Kidney (tissue), 14 donors: ENCODE measurements around the gene GSTM4. TPM values are rescaled to one million over a fixed set of nuclear protein-coding genes. Genes with fewer than 3 reads are reported as not detected.

Source experiments
- DNase-seq, 5 donors: peaks; one replicate each; pipeline ENCODE4 v3.0.0-alpha.2; 2013 to 2020
- FAIRE-seq: peaks from 2 replicates; lab custom pipeline; 2012; peaks lifted over from hg19 to GRCh38; lab: Jason Lieb, UNC
- H3K27ac ChIP-seq, 2 donors: one replicate each; pipeline ENCODE4 v1.7.0; 2013; ENCODE audit warnings: low read depth in 2 of 2, low read length in 2 of 2, inconsistent platforms in 1 of 2
- H3K27me3 ChIP-seq: one replicate; pipeline ENCODE4 v1.7.1; 2013; ENCODE audit warnings: low read length, inconsistent platforms; ENCODE audit not compliant: control insufficient read depth, insufficient read depth
- H3K36me3 ChIP-seq, 3 donors: one replicate each; pipeline versions ENCODE4 v1.7.0 to v1.7.1; 2013; ENCODE audit warnings: low read length in 3 of 3, control low read depth in 1 of 3, inconsistent platforms in 1 of 3; ENCODE audit not compliant: insufficient read depth in 3 of 3, control insufficient read depth in 2 of 3
- H3K4me1 ChIP-seq, 3 donors: one replicate each; pipeline versions ENCODE4 v1.7.0 to v1.7.1; 2013; ENCODE audit warnings: low read length in 3 of 3, inconsistent platforms in 1 of 3, low read depth in 1 of 3; ENCODE audit not compliant: control insufficient read depth in 2 of 3, insufficient read depth in 2 of 3
- H3K4me3 ChIP-seq, 3 donors: one replicate each; pipeline versions ENCODE4 v1.7.0 to v1.8.1; 2013; ENCODE audit warnings: low read length in 3 of 3, control low read depth in 1 of 3, inconsistent platforms in 1 of 3
- H3K9ac ChIP-seq, 3 donors: one replicate each; pipeline versions ENCODE4 v1.7.0 to v1.7.1; 2013; ENCODE audit warnings: low read length in 3 of 3, control low read depth in 1 of 3, inconsistent platforms in 1 of 3
- H3K9me3 ChIP-seq, 3 donors: one replicate each; pipeline versions ENCODE4 v1.7.0 to v1.7.1; 2013; ENCODE audit warnings: low read length in 3 of 3, control low read depth in 1 of 3, inconsistent platforms in 1 of 3; ENCODE audit not compliant: control insufficient read depth in 2 of 3, insufficient read depth in 1 of 3
- intact Hi-C: fragments of 100-400 bp; cut with DNase I; formaldehyde crosslinking; loops from one replicate; pipeline ENCODE4 v1.11.1; 2022
- polyA plus RNA-seq: library from polyadenylated mRNA; stranded (reverse); fragments of 350-450 nt; fragmentation: Illumina TruSeq; extraction: RNeasy Lipid Tissue Mini Kit (QIAGEN cat#74804); gene quantifications from one replicate; pipeline ENCODE4 v1.2.3, GENCODE V29; 2014; ENCODE audit warnings: low read depth, low replicate concordance; ENCODE audit not compliant: insufficient read depth
- total RNA-seq: library from RNA; stranded (reverse); fragmentation: NEBNext Ultra II Directional; extraction: Animal tissue kit (Norgen Biotek cat#: 25700); gene quantifications from one replicate; pipeline ENCODE4 v1.2.1, GENCODE V29; 2021
- TF ChIP-seq, protein P1 (sequence below): IDR thresholded peaks from 3 replicates; pipeline ENCODE4 v1.5.1; 2012; ENCODE audit warnings: mild to moderate bottlenecking, moderate library complexity, borderline replicate concordance; ENCODE audit not compliant: insufficient read depth; ENCODE audit errors: extremely low read depth
- donor health status: control.
- donor health status: control.
- donor health status: control.
- donor health status: control.
- donor health status: control.
- donor health status: DM: yes; HTN: yes; CAD: no.
- donor health status: Normal renal cell carcinoma (clear cell type).

The GSTM4 gene
- total and polyA plus RNA-seq, 2 donors from 2014 or later, result 34.0 to 117 TPM

DNA sequence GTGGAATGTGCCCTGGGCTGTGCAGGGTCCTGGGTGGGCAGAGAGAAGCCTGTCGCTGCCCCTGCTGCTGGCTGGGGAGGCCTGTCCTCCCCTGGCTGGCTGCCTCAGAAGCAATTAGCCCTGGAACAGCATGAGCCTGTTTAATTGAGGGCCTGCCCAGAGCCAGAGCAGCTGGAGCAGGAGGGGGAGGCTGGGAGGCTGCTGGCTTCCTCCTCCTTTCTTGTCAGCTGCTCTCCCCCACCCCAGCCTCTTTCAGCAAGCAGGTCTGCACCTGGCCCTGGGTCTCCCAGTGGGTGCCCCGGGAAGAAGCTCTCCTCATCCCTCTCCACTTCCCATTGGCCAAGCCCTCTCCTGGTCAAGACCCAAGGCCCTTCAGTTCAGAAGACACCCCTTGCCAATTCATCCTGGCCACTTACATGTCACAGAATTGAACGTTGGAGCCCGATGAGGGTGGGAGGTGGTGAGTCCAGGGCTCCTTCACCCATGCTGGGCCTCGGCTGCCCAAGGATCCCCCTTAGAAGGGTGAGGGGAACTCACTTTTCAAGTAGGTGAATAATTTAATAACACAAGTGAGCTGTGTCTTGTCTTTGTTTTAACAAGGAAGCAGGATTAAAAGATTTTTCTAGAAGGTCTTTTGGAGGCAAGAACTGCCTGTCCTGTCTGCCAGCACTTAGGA, 23.1 kb upstream of the GSTM4 start:
- no peaks in the 10 kb centered on the region for H3K9me3 ChIP-seq
- peaks cover 2 to 26% (median 15%) of the 10 kb centered on the region in 3 donors for H3K36me3 ChIP-seq
- H3K4me3 ChIP-seq, result no peak overlapping the region
- H3K9ac ChIP-seq, result no peak overlapping the region
- peaks cover 0 to 4% (median 4%) of the 10 kb centered on the region in 3 donors for H3K4me1 ChIP-seq
- FAIRE-seq (no peak), DNase-seq (peak in 3 of 5 donors; percentile 68 to 77 (median 72))
- TF ChIP-seq, protein P1, sequence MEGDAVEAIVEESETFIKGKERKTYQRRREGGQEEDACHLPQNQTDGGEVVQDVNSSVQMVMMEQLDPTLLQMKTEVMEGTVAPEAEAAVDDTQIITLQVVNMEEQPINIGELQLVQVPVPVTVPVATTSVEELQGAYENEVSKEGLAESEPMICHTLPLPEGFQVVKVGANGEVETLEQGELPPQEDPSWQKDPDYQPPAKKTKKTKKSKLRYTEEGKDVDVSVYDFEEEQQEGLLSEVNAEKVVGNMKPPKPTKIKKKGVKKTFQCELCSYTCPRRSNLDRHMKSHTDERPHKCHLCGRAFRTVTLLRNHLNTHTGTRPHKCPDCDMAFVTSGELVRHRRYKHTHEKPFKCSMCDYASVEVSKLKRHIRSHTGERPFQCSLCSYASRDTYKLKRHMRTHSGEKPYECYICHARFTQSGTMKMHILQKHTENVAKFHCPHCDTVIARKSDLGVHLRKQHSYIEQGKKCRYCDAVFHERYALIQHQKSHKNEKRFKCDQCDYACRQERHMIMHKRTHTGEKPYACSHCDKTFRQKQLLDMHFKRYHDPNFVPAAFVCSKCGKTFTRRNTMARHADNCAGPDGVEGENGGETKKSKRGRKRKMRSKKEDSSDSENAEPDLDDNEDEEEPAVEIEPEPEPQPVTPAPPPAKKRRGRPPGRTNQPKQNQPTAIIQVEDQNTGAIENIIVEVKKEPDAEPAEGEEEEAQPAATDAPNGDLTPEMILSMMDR, result no peak
- no peaks in the 10 kb centered on the region for H3K27me3 ChIP-seq
- intact Hi-C loops, result no loop called here
- no peak overlapping the region for H3K27ac ChIP-seq

- Histone ChIP-seq H3K27me3 (no peaks in the 10 kb centered on the region), H3K36me3 (peaks cover 0 to 13% (median 7%) of the 10 kb centered on the region in 3 donors), H3K9me3 (no peaks in the 10 kb centered on the region), H3K9ac (no peak overlapping the region), H3K4me1 (peaks cover 0 to 4% (median 4%) of the 10 kb centered on the region in 3 donors), H3K4me3 (no peak overlapping the region), H3K27ac (no peak overlapping the region)
- intact Hi-C loops, result no loop called here
- TF ChIP-seq, protein P1, result no peak
- no peak for DNase-seq
- no peak for FAIRE-seq
Measured at GRCh38 chr1:109634292-109634691, 21.6 kb upstream of the GSTM4 start.

DNA sequence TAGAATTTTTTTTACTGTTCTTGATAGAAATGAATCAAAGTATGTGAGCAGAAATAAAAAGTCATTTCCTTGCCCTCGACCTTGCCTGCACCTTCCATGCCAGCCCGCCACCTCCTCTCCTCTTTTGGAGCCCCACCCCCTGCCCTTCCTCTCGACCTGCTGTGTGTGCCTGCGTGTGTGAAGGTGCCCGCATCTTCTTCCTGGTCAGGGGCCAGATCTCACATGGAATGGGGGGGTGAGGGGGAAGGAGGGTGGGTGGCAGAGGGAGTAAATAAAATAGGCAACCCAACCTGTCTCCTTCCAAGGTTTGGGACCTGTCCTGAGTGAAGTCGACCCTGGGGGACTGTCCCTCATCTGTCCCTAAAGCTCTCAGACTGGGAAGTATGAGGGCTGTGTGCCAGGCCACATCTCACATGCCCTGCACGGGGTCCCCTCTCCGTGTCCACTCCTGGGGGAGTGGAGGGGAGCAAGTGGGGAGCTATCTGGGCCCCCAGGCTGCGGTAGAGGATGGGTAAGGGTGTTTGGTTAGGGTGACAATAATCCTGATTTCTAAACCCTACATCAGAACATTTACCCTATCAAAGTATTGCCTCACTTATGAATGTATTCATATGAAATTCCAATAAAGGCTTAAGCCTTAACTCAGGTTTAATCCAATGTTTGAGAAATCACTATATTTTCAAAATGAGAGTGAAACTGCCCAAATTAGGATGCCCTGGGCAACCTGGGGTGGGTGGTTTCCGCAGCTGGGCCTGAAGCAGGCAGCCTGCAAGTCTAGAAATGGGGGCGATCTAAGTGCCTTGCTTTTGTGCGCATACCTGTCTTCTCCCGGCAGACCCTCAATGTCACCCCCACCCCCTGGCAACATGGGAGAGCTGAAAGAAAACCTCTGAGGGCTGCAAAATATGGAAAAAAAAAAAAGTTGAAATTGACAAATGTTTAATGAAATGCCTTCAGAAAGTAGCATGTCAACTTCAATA, 20.8 kb upstream of the GSTM4 start:
- DNase-seq (peak in 1 of 5 donors; percentile 22), FAIRE-seq (no peak)
- H3K27ac ChIP-seq, result no peak overlapping the region
- intact Hi-C loops, result no loop called here
- H3K4me3 ChIP-seq, result no peak overlapping the region
- H3K36me3 ChIP-seq, result peaks cover 0 to 10% (median 6%) of the 10 kb centered on the region in 3 donors
- TF ChIP-seq, protein P1, result no peak
- H3K27me3 ChIP-seq, result no peaks in the 10 kb centered on the region
- H3K9ac ChIP-seq, result no peak overlapping the region
- peaks cover 0 to 4% (median 4%) of the 10 kb centered on the region in 3 donors for H3K4me1 ChIP-seq
- H3K9me3 ChIP-seq, result no peaks in the 10 kb centered on the region
